Heart right ventricle (tissue), 16 donors: ENCODE measurements around the gene ULK2. TPM values are rescaled to one million over a fixed set of nuclear protein-coding genes. Genes with fewer than 3 reads are reported as not detected.
A peak's percentile ranks its signal among the peaks of the same experiment; 100 is the strongest.

ENCODE experiments used
- ATAC-seq, 8 donors: fragments of 200-7000 bp; cut with Tn5 transposase; one replicate each; pipeline ENCODE4 v1.9.1; 2020; ENCODE audit warnings: mild to moderate bottlenecking in 8 of 8, moderate library complexity in 8 of 8, moderate number of reproducible peaks in 1 of 8
- DNase-seq, 2 donors: peaks; one replicate each; pipeline ENCODE4 v3.0.0-alpha.2; 2020
- H3K27ac ChIP-seq, 10 donors: fragments of 200-600 bp; sonication (generic) in 2 of 10; one replicate each; pipeline versions ENCODE4 v1.5.0 to v1.8.0; 2020 to 2022; ENCODE audit warnings: mild to moderate bottlenecking in 3 of 10
- H3K27me3 ChIP-seq, 7 donors: fragments of 200-600 bp; one replicate each; pipeline ENCODE4 v1.8.0; 2021 to 2022; ENCODE audit warnings: mild to moderate bottlenecking in 2 of 7
- H3K36me3 ChIP-seq, 9 donors: fragments of 200-600 bp; sonication (generic) in 1 of 9; one replicate each; pipeline versions ENCODE4 v1.5.0 to v1.8.0; 2020 to 2022; ENCODE audit warnings: mild to moderate bottlenecking in 2 of 9
- H3K4me1 ChIP-seq, 9 donors: fragments of 200-600 bp; sonication (generic) in 1 of 9; one replicate each; pipeline versions ENCODE4 v1.5.0 to v1.8.0; 2020 to 2022; ENCODE audit warnings: mild to moderate bottlenecking in 4 of 9
- H3K4me3 ChIP-seq, 10 donors: fragments of 200-600 bp; sonication (generic) in 2 of 10; one replicate each; pipeline versions ENCODE4 v1.5.0 to v1.8.0; 2020 to 2022; ENCODE audit warnings: mild to moderate bottlenecking in 7 of 10, moderate library complexity in 2 of 10
- H3K9me3 ChIP-seq, 11 donors: fragments of 200-600 bp in 10 of 11; sonication (generic) in 2 of 11; one replicate each; pipeline versions ENCODE4 v1.5.0 to v1.8.0; 2013 to 2022; ENCODE audit warnings: mild to moderate bottlenecking in 2 of 11, control low read depth in 1 of 11, moderate library complexity in 1 of 11
- CTCF ChIP-seq, 9 donors: fragments of 200-600 bp; sonication (generic) in 2 of 9; IDR thresholded peaks; one replicate each; pipeline versions ENCODE4 v1.5.0 to v1.8.0; 2021 to 2022; ENCODE audit warnings: antibody characterized with exemption in 9 of 9, mild to moderate bottlenecking in 5 of 9, moderate library complexity in 1 of 9
- WGBS, 2 donors: extraction: QIAGEN DNeasy Blood & Tissue Kit; methylation state at CpG; one replicate each; pipeline ENCODE4 v1.1.7; 2013; ENCODE audit warnings: inconsistent platforms in 1 of 2; 5-methylcytosine and 5-hydroxymethylcytosine counted together
- intact Hi-C, 10 donors: fragments of 100-400 bp; cut with DNase I; formaldehyde crosslinking; loops; one replicate each; pipeline versions ENCODE4 v1.11.1 to v1.14.2; 2022
- polyA plus RNA-seq, 2 donors: library from polyadenylated mRNA; stranded (reverse); fragments of 200-250 nt; gene quantifications; one replicate each; pipeline ENCODE4 v1.2.3, GENCODE V29; 2013
- total RNA-seq, 10 donors: library from RNA; stranded (reverse); fragmentation: NEBNext Ultra II Directional in 3 of 10; extraction: Animal tissue kit (Norgen Biotek cat#: 25700) in 3 of 10; gene quantifications; one replicate each; pipeline versions ENCODE4 v1.2.1 to v1.2.4, GENCODE V29; 2021 to 2023
- donor health status: Arrhythmogenic right ventricular cardiomyopathy.
- donor health status: ischemic (EF 13 %, LVEDD 7.1; RV severe dilation, severe dysfunction).
- donor health status: healthy with polysubstance abuse.
- donor health status: DM: no; HTN: yes; CAD: no.
- donor health status: DM: no; HTN: no; CAD: no.
- donor health status: ischemic (EF 25% LVEDD 6.9; RV normal size, moderate dysfunction).
- donor health status: ischemic (EF 25% LVEDD 5.7; RV mildly dilated, moderate dysfunction).
- donor health status: healthy.
- donor health status: DM: yes; HTN: yes; CAD: no.
- donor health status: Ischemic cardiomyopathy.
- donor health status: ischemic (EF 35%, LVEDD 5.7; RV mildly dilated, moderate dysfunction).
- donor health status: nonischemic (EF 11% LVEDD 7.7; RV severe dilation, severe dysfunction).
- donor health status: DM: yes; HTN: yes; CAD: no.
- donor health status: PGD.
- donor health status: ischemic (EF 29% LVEDD 5.4; RV normal size, mild dysfunction).
- donor health status: nonischemic (EF 23%, LVEDD 6.1; RV moderate dilation, normal function).

ULK2 gene
- total and polyA plus RNA-seq, 12 donors, result 2.9 to 23.7 (median 16.7) TPM

- DNase-seq (no peak), ATAC-seq (no peak)
- TF ChIP-seq CTCF (IDR thresholded peaks at IDR 0.05), result no peak
- no peaks in the 10 kb centered on the region for H3K4me1 ChIP-seq
- H3K27me3 ChIP-seq, result no peaks in the 10 kb centered on the region
- no peak overlapping the region for H3K4me3 ChIP-seq
- WGBS, 2 donors, result 98 to 99% methylated on average over 2 of the region's 2 CpGs
- H3K9me3 ChIP-seq, result peaks cover 0 to 4% (median 0%) of the 10 kb centered on the region in 11 donors
- intact Hi-C loops, result no loop called here
- H3K36me3 ChIP-seq, result peaks cover 0 to 71% (median under 1%) of the 10 kb centered on the region in 9 donors
- H3K27ac ChIP-seq, result no peak overlapping the region
These were observed 37.7 kb downstream of the ULK2 start for GRCh38 chr17:19830061-19830460.

- peak in 2 of 9 donors; percentile 6 to 7 for TF ChIP-seq CTCF (IDR thresholded peaks at IDR 0.05)
- Histone ChIP-seq H3K27ac (no peak overlapping the region), H3K27me3 (no peaks in the 10 kb centered on the region), H3K9me3 (no peaks in the 10 kb centered on the region), H3K36me3 (peaks cover 0 to 93% (median 7%) of the 10 kb centered on the region in 9 donors), H3K4me1 (no peaks in the 10 kb centered on the region), H3K4me3 (no peak overlapping the region)
- no peak for ATAC-seq
- intact Hi-C loops, result no loop called here
- 90 to 91% methylated on average over 3 of the region's 3 CpGs for WGBS, 2 donors
- DNase-seq, result no peak
These were observed 55.3 kb downstream of the ULK2 start for GRCh38 chr17:19812407-19812806.

- Histone ChIP-seq H3K27ac (no peak overlapping the region), H3K4me3 (no peak overlapping the region), H3K9me3 (no peaks in the 10 kb centered on the region), H3K36me3 (peaks cover 0 to 94% (median 19%) of the 10 kb centered on the region in 9 donors), H3K4me1 (no peaks in the 10 kb centered on the region), H3K27me3 (no peaks in the 10 kb centered on the region)
- no peak for ATAC-seq
- 80 to 82% methylated on average over 2 of the region's 2 CpGs for WGBS, 2 donors
- no peak for DNase-seq
- intact Hi-C loops, result no loop called here
- no peak for TF ChIP-seq CTCF (IDR thresholded peaks at IDR 0.05)
These were observed 62.7 kb downstream of the ULK2 start for GRCh38 chr17:19805006-19805405.

GRCh38 chr17:19800571-19800970 lies 67.2 kb downstream of the ULK2 start:
- peaks cover 0 to 100% (median 50%) of the 10 kb centered on the region in 9 donors for H3K36me3 ChIP-seq
- intact Hi-C loops, result no loop called here
- no peak for ATAC-seq

More at GRCh38 chr17:19800571-19800970, 67.2 kb downstream of the ULK2 start:
- Histone ChIP-seq H3K4me1 (no peaks in the 10 kb centered on the region), H3K27ac (no peak overlapping the region), H3K27me3 (no peaks in the 10 kb centered on the region), H3K9me3 (peaks cover 0 to 17% (median 0%) of the 10 kb centered on the region in 11 donors), H3K4me3 (no peak overlapping the region)
- 83 to 85% methylated on average over 1 of the region's 1 CpG for WGBS, 2 donors
- no peak for TF ChIP-seq CTCF (IDR thresholded peaks at IDR 0.05)
- DNase-seq, result no peak
